Measurements from ENCODE around the gene SYNE4. TPM values are rescaled to one million over a fixed set of nuclear protein-coding genes. Genes with fewer than 3 reads are reported as not detected.

The SYNE4 gene
- total RNA-seq, 1 experiment from 2014 or later: not detected

- no peaks in the 10 kb centered on the region for H3K9me3 ChIP-seq (ENCODE audit: low read depth, low read length, poor library complexity, severe bottlenecking)
- TF ChIP-seq CTCF (conservative IDR thresholded peaks at IDR 0.05; ENCODE audit: low read depth, low read length) (no peak), EZH2 (IDR thresholded peaks at IDR 0.05; ENCODE audit: borderline replicate concordance, low read depth, low read length, poor library complexity, severe bottlenecking) (no peak)
- H3K27ac ChIP-seq (ENCODE audit: low read depth, low read length, poor library complexity, severe bottlenecking): peak overlapping the region; percentile 56
- BruUV-seq (replicated peaks): no TSS peak
- peaks cover 4% of the 10 kb centered on the region for H3K4me1 ChIP-seq (ENCODE audit: insufficient read depth, low read length, poor library complexity, severe bottlenecking)
- H3K4me3 ChIP-seq (ENCODE audit: low read depth, low read length, poor library complexity, severe bottlenecking): peak overlapping the region; percentile 44
- no peaks in the 10 kb centered on the region for H3K27me3 ChIP-seq (replicated peaks; ENCODE audit: insufficient read depth, low read depth, low read length, poor library complexity)
- H3K36me3 ChIP-seq (ENCODE audit: insufficient read depth, low read length, poor library complexity, severe bottlenecking): no peaks in the 10 kb centered on the region
- POLR2A ChIA-PET (ENCODE audit: low non-redundant PET): no interaction called here
- no peak for DNase-seq (ENCODE audit: low spot score)
- CTCF ChIA-PET: no interaction called here
- intact Hi-C loops (cut with micrococcal nuclease; ENCODE audit: unreplicated experiment): no loop called here
Observed at GRCh38 chr19:36009633-36010379, 1.2 kb upstream of the SYNE4 start.

GRCh38 chr19:36009220-36009619, 607 bp upstream of the SYNE4 start:
- POLR2A ChIA-PET (ENCODE audit: low non-redundant PET): no interaction called here
- no peaks in the 10 kb centered on the region for H3K36me3 ChIP-seq (ENCODE audit: insufficient read depth, low read length, poor library complexity, severe bottlenecking)
- peak; percentile 65 for DNase-seq (ENCODE audit: low spot score)
- CTCF ChIA-PET: no interaction called here
- H3K9me3 ChIP-seq (ENCODE audit: low read depth, low read length, poor library complexity, severe bottlenecking): no peaks in the 10 kb centered on the region
- H3K4me1 ChIP-seq (ENCODE audit: insufficient read depth, low read length, poor library complexity, severe bottlenecking): no peaks in the 10 kb centered on the region
- TF ChIP-seq EZH2 (IDR thresholded peaks at IDR 0.05; ENCODE audit: borderline replicate concordance, low read depth, low read length, poor library complexity, severe bottlenecking) (no peak), CTCF (conservative IDR thresholded peaks at IDR 0.05; ENCODE audit: low read depth, low read length) (no peak)
- H3K27ac ChIP-seq (ENCODE audit: low read depth, low read length, poor library complexity, severe bottlenecking): peak overlapping the region; percentile 56
- peak overlapping the region; percentile 44 for H3K4me3 ChIP-seq (ENCODE audit: low read depth, low read length, poor library complexity, severe bottlenecking)
- BruUV-seq (replicated peaks): no TSS peak
- intact Hi-C loops (cut with micrococcal nuclease; ENCODE audit: unreplicated experiment): no loop called here
- H3K27me3 ChIP-seq (replicated peaks; ENCODE audit: insufficient read depth, low read depth, low read length, poor library complexity): no peaks in the 10 kb centered on the region

- Histone ChIP-seq H3K4me3 (ENCODE audit: low read depth, low read length, poor library complexity, severe bottlenecking) (no peak overlapping the region), H3K9me3 (ENCODE audit: low read depth, low read length, poor library complexity, severe bottlenecking) (no peaks in the 10 kb centered on the region), H3K27ac (ENCODE audit: low read depth, low read length, poor library complexity, severe bottlenecking) (no peak overlapping the region), H3K36me3 (ENCODE audit: insufficient read depth, low read length, poor library complexity, severe bottlenecking) (no peaks in the 10 kb centered on the region), H3K4me1 (ENCODE audit: insufficient read depth, low read length, poor library complexity, severe bottlenecking) (no peaks in the 10 kb centered on the region), H3K27me3 (replicated peaks; ENCODE audit: insufficient read depth, low read depth, low read length, poor library complexity) (no peaks in the 10 kb centered on the region)
- no TSS peak for BruUV-seq (replicated peaks)
- CTCF ChIA-PET: no interaction called here
- no peak for DNase-seq (ENCODE audit: low spot score)
- intact Hi-C loops (cut with micrococcal nuclease; ENCODE audit: unreplicated experiment): no loop called here
- POLR2A ChIA-PET (ENCODE audit: low non-redundant PET): no interaction called here
- TF ChIP-seq EZH2 (IDR thresholded peaks at IDR 0.05; ENCODE audit: borderline replicate concordance, low read depth, low read length, poor library complexity, severe bottlenecking) (no peak), CTCF (conservative IDR thresholded peaks at IDR 0.05; ENCODE audit: low read depth, low read length) (no peak)
Observed at GRCh38 chr19:36006955-36007354, 1.7 kb downstream of the SYNE4 start.

Measured in A673 (cell line).